GM12872 (cell line): ENCODE results near the gene P2RY6.
A peak's percentile ranks its signal among the peaks of the same experiment; 100 is the strongest.

Experiments used
- CTCF ChIP-seq: IDR thresholded peaks from 3 replicates; pipeline ENCODE4 v1.5.1; 2011; ENCODE audit warnings: low read depth, mild to moderate bottlenecking, low read length, moderate library complexity; ENCODE audit not compliant: insufficient read depth

The P2RY6 gene

GRCh38 chr11:73267122-73267846 is 4.9 kb upstream of the P2RY6 start:
- no peak for TF ChIP-seq CTCF

- no peak for TF ChIP-seq CTCF
These were observed 4.1 kb upstream of the P2RY6 start for GRCh38 chr11:73267906-73268540.

- TF ChIP-seq CTCF, result no peak
These were observed 3.4 kb upstream of the P2RY6 start for GRCh38 chr11:73268671-73269271.

GRCh38 chr11:73269459-73270015 is 2.6 kb upstream of the P2RY6 start:
- TF ChIP-seq CTCF, result no peak

- 0 out of 3 replicates have a peak, but pooled peaks have one; percentile 11 for TF ChIP-seq CTCF
These were observed 1.9 kb upstream of the P2RY6 start for GRCh38 chr11:73270016-73270854.

- TF ChIP-seq CTCF, result no peak
These were observed 1.2 kb upstream of the P2RY6 start for GRCh38 chr11:73270855-73271477.
